ENCODE results near the gene ROR1.
"Not testable (repeated sequence)": the region's sequence is repeated elsewhere in the genome, so short reads cannot be mapped to it uniquely, and the experiment has no call there.

The ROR1 gene

GRCh38 chr1:64077281-64077940, 303.6 kb downstream of the ROR1 start:
- no peak for TF ChIP-seq POLR2A (IDR thresholded peaks at IDR 0.05; ENCODE audit: low read length)
- no peak for TF ChIP-seq GATA1 (IDR thresholded peaks at IDR 0.05; ENCODE audit: low read depth, low read length)
- DNase-seq: no peak

GRCh38 chr1:64080941-64081562, 307.2 kb downstream of the ROR1 start:
- TF ChIP-seq GATA1 (IDR thresholded peaks at IDR 0.05; ENCODE audit: low read depth, low read length): no peak
- no peak for TF ChIP-seq POLR2A (IDR thresholded peaks at IDR 0.05; ENCODE audit: low read length)

DNA sequence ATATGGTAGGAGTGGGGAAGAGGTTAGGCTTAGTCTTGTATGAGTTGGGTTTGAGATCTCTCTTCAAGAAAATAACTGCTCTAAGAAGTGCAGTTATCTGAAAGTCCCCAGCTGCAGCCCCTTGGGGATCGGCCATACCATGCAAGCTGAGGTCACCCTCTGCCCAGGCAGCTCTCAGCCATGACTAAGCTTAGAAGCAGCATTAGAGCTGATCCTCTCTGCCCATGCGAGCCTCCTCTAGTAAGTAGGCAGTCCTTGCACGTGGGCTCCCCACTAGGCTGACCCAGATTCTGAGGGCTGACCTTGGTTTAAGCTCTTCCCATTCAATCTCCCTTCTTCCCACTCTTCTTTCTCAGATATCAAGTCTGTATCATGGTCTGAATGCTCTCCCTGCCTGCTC, 308.6 kb downstream of the ROR1 start:
- no peak for DNase-seq
- TF ChIP-seq GATA1 (IDR thresholded peaks at IDR 0.05; ENCODE audit: low read depth, low read length) (no peak), POLR2A (IDR thresholded peaks at IDR 0.05; ENCODE audit: low read length) (no peak)

More at GRCh38 chr1:64080941-64081562, 307.2 kb downstream of the ROR1 start:
- no peak for DNase-seq

DNA sequence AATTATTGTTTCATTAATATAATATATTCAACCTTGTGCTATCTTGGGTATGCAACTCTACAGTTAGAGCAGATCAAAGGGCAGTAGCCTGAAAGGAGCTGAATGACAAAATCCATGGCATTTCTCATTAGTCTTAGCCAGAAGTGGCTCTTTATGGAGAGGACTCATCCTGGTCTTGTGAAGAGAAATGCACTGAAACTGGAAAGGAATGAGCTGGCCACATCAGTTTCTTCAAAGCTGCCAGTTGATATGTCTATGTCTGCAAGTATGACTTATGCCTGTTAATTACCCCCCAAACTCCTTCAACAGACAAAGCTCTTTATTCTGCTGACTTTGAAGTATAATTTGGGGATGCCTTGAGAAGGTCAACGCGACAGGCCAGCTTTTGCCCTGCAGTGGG, 310.6 kb downstream of the ROR1 start:
- DNase-seq: no peak
- TF ChIP-seq GATA1 (IDR thresholded peaks at IDR 0.05; ENCODE audit: low read depth, low read length) (no peak), POLR2A (IDR thresholded peaks at IDR 0.05; ENCODE audit: low read length) (no peak)

GRCh38 chr1:64087768-64088167, 314.0 kb downstream of the ROR1 start:
- DNase-seq: no peak

DNA sequence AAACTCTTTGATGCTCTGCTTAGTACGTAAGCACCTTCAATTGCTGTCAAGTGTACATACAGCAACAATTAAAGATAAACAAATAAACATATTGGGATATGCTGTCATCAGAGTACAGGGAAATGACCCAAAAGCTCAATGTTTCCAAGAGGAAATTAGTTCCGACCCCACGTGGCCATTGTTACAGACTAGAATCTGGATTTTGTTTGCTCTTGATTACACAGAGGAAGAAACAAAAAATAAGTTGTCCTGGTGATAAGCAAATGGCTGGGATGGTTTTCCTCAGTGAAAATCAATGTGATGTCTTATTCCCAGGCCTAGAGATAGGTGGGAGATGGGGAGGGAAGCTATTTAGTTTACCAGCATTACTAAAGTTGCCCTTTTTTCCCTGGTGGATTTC, 316.6 kb downstream of the ROR1 start:
- no peak for DNase-seq
- TF ChIP-seq GATA1 (IDR thresholded peaks at IDR 0.05; ENCODE audit: low read depth, low read length): no peak
- no peak for TF ChIP-seq POLR2A (IDR thresholded peaks at IDR 0.05; ENCODE audit: low read length)

More at GRCh38 chr1:64087768-64088167, 314.0 kb downstream of the ROR1 start:
- TF ChIP-seq GATA1 (IDR thresholded peaks at IDR 0.05; ENCODE audit: low read depth, low read length) (no peak), POLR2A (IDR thresholded peaks at IDR 0.05; ENCODE audit: low read length) (no peak)

- TF ChIP-seq POLR2A (IDR thresholded peaks at IDR 0.05; ENCODE audit: low read length) (no peak), GATA1 (IDR thresholded peaks at IDR 0.05; ENCODE audit: low read depth, low read length) (no peak)
- no peak for DNase-seq
Observed at GRCh38 chr1:64092851-64093371, 319.1 kb downstream of the ROR1 start.

DNA sequence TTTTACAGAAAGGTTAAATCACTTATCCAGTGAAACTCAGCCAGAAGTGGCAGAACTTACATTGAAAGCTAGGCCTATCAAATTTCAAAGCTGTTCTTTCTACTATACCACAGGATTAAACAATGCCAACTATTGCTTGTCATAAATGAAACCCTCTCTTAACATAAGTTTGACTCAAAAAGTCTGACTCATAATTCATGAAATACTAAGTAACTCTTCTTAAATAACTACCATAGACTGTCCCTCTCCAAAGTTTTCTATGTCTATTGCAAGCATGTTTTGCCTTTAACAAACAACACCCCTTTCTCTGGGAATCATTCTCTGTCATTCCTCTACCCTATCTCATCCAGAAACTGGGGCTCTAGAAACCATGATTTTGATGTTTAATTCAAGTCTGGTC, 320.1 kb downstream of the ROR1 start:
- no peak for TF ChIP-seq POLR2A (IDR thresholded peaks at IDR 0.05; ENCODE audit: low read length)
- no peak for TF ChIP-seq GATA1 (IDR thresholded peaks at IDR 0.05; ENCODE audit: low read depth, low read length)
- DNase-seq: no peak

- TF ChIP-seq GATA1 (IDR thresholded peaks at IDR 0.05; ENCODE audit: low read depth, low read length) (no peak), POLR2A (IDR thresholded peaks at IDR 0.05; ENCODE audit: low read length) (no peak)
- DNase-seq: no peak
Observed at GRCh38 chr1:64095832-64096231, 322.0 kb downstream of the ROR1 start.

GRCh38 chr1:64097859-64098258, 324.0 kb downstream of the ROR1 start:
- no peak for TF ChIP-seq GATA1 (IDR thresholded peaks at IDR 0.05; ENCODE audit: low read depth, low read length)
- TF ChIP-seq POLR2A (IDR thresholded peaks at IDR 0.05; ENCODE audit: low read length): no peak
- DNase-seq: no peak

DNA sequence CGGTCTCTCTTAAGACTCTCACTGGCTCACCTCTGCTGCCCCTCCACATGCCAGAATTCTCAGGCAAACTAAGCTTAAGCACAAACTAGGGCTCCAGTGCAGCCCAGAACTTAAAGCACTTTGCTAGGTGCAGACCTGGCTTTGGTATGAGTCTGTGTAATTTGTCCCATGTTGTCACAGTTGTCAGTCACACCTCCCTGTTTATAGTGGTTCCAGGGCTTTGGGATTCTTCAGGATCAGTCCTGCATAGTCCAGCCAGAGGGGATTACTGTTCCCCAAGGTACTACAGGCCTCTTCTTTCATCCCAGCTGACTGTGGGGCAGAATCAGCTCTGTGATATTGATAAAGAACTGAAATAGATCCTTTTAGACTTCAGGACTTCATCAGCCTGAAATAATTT, 324.6 kb downstream of the ROR1 start:
- TF ChIP-seq POLR2A (IDR thresholded peaks at IDR 0.05; ENCODE audit: low read length) (no peak), GATA1 (IDR thresholded peaks at IDR 0.05; ENCODE audit: low read depth, low read length) (no peak)
- DNase-seq: no peak

DNA sequence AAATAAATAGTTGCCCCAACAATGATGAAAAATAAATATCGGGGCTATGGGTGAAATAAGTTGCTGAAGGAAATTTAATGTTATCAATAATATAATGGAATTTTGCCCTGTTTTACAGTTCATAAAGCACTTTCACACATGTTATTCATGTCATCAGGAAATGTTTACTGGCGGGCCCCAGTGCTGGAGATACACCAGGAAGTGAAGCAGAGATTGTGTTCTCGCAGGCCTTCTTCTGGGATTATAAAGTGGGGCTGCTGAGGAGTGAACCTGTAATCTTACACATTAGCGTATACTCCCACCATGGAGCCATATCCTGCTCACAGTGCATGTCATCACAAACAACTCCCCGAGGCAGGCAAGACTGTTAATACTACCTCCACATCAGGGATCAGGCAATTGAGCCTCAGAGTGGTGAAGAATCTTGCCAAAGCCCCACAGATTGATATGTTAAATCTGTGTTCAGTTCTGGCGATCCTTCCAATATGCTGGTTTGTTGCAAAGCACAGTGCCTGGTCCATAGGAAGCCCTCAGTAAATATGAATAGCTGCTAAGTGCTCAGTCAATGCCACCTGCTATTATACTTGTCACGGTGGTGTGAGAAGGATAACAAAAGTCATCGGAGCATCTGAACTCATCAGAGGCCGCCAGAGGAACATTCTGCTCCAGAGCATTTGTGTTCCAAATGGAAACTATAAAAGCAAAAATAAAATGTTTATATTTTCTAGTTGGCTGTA, 325.2 kb downstream of the ROR1 start:
- TF ChIP-seq POLR2A (IDR thresholded peaks at IDR 0.05; ENCODE audit: low read length) (no peak), GATA1 (IDR thresholded peaks at IDR 0.05; ENCODE audit: low read depth, low read length) (no peak)
- no peak for DNase-seq

GRCh38 chr1:64100791-64101190, 327.0 kb downstream of the ROR1 start:
- DNase-seq: no peak
- TF ChIP-seq POLR2A (IDR thresholded peaks at IDR 0.05; ENCODE audit: low read length) (no peak), GATA1 (IDR thresholded peaks at IDR 0.05; ENCODE audit: low read depth, low read length) (no peak)

- DNase-seq: not testable (repeated sequence)
Observed at GRCh38 chr1:64104585-64104984, 330.8 kb downstream of the ROR1 start.
